Limb (tissue), 2 donors: ENCODE data around the gene CNNM3.

Source experiments
- DNase-seq, 2 donors: peaks; one replicate each; pipeline ENCODE4 v3.0.0-alpha.2; 2016; ENCODE audit errors: extremely low spot score in 2 of 2

CNNM3 gene

DNA sequence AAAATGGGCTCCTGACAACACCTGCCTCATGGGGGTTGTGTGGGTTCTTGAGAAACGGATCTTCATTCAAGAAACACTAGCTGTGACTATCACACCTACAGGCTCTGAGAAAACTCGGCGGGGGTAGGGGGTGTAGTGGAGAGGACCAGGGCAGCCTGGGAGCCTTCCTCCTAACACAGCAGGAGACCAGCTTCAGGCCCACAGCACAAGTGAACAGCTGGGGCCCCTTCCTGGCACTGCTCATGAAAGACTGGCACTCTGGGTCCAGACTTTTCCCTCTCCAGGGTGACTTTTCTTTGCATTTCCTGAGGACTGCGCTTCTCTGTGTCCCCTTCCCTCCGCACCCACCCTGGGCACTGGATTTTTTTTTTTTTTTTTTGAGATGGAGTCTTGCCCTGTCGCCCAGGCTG lies 61.0 kb downstream of the CNNM3 start:
- no peak for DNase-seq

DNA sequence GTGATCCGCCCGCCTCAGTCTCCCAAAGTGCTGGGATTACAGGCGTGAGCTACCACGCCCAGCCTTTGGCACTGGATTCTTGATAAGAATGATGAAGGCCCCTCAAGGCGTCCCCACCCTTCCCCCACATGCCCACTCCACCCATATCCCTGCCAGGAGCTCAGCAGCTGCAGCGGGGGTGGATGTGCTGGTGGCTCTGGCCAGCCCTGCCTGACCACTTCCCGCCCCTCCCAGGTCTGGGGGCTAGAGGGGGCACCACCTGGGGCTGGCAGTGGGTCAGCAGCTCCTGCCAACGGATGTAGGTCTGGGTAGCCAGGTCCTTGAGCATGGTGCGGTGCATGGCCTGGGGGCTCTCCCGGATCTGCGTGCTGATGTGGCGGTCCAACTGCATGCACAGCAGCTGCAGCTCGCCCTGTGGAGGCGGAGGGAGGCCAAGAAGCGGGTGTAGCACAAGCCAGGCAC lies 61.6 kb downstream of the CNNM3 start:
- no peak for DNase-seq

DNA sequence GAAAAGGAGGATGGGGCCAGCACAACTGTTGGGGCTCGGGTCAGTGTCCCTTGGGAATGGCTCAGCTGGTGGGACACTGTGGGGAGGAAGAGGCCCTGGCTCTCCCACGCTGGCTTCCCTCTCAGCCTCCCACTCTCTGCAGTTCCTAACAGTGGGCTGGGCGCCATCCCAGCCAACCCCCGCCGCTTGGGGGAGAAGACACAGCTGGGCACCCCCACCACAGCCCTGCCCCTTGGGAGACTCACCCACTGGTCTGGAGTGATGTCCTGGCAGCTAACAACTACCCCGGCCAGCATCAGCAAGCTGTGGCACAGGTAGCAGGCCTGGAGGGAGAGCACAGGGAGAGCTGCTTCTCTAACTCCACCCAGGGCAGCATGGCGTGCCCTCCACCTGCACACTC lies 62.1 kb downstream of the CNNM3 start:
- no peak for DNase-seq

DNA sequence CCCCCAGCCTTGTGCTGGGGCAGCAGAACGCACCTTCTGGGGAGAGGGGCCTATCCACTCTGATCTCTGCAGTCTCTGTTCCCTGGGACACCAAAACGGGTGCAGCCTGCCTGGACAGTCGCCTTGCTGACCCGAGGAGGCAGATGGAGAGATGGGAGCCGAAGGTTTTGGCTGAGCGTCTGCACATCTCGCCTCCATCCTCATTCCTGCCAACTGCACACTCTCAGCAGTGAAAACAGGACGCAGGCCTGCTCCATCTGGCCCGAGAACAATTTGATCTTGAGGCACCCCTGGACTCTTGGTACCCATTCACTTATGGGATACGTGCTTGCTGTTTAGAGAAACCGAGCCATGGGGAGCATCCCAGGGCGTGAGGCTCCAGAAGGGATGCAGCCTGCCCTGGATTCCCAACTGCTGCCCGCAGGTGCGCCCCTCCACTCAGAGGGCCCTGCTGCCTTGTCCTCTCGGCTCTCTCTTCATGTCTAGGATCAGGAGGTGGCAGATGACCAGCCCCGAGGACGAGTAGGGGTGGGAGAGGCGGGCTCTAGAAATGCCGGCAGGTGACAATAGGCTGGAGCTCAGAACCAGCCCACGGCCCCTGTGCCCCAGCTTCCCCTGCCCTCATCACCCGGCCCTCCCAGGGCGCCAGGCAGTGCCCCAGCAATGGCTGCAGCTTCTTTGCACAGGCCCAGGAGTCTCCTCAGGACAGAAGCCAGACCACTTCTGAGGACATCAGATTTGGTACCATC lies 62.9 kb downstream of the CNNM3 start:
- DNase-seq = no peak

DNA sequence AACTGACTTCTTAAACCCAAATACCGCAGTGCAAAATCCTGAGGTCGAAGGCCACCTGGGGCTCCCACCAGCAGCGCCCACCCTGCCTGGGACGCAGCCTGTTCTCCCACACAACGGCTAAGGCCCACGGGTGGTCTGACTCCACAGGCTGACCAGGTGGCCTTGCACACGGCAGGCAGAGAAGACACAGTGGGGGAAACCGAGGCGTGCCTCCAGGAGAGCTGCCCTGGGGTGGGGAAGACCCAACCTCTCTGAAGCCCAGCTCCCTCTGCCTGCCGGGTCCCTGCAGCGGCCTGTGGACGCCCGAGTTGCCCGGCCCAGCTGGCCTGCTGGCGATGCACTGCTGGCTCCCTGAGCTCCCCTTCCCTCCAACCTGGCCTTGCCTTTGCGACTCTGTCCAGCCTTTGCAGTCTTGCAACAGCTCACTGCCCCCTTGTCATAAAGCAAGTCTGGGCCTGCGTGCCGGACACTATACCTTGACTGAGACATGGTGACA lies 63.5 kb downstream of the CNNM3 start:
- DNase-seq = no peak

DNA sequence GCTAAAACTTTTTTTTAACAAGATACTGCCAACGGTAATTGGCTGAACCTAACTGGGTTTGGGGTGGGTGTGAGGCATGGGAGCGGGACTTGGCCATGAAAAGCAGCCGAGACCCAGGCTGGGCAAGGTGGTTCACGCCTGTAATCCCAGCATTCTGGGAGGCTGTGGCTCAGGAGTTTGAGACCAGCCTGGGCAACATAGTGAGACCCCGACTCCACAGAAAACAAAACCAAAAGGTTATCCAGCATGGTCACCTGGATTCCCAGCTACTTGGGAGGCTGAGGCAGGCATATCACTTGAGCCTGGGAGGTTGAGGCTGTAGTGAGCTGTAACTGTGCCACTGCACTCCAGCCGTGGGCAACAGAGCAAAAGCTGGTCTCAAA lies 64.8 kb downstream of the CNNM3 start:
- no peak for DNase-seq

DNA sequence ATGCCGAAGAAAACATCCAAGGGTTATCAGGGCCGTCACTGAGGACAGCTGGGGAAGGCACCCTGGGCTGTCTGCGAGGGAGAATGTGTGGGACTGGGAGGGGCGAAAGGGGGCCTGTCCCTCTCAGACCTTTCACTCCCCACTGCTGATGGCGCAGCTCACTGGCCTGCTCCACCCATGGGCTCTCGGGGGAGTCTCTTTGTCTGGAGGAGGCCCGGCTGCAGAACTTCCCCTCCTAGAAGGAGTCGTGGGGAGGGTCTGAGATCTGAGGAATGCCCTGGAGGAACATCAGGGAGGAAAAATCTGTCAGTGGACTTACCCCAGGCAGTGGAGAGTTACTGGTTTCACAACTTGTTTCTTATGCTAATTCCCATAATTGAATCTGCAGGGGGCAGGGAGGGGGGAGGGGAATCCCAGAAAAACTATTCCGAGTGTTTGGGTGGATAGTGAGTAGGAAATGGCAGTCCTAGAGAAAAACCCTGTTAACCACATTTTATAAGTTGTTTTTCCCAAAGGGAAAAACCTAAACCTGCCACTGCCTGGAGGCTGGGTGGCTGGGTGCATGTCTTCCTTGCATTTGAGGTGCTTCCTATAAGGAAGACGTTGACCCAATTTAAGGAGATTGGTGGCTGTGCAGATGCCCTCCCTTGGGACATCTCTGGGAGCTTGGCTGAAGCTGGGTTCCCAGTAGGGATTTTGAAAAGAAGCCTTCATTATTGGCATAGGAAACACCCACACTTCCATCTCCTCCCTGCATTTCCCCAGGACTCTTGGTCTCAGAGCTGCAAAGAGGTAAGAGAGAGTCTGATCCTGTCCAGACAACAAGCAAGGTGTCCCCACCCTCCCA lies 65.5 kb downstream of the CNNM3 start:
- DNase-seq = no peak

DNA sequence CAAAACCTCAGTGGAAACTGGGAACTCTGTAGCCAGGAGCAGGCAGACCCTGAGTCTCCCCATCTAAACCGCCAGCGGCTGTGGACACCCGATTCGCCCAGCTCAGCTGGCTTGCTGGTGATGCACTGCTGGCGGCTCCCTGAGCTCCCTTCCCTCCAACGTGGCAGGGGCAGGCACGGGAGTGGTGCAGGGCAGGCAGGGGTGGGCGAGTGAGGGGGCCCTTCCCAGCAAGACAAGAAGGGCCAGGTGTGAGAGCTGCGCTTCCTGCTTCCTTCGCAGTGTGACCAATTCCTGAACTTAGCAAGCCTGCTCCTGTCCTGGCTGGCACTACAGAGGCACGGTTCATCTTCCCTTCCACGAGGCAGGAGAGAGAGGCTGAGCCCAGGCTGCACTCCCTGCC lies 66.2 kb downstream of the CNNM3 start:
- no peak for DNase-seq

DNA sequence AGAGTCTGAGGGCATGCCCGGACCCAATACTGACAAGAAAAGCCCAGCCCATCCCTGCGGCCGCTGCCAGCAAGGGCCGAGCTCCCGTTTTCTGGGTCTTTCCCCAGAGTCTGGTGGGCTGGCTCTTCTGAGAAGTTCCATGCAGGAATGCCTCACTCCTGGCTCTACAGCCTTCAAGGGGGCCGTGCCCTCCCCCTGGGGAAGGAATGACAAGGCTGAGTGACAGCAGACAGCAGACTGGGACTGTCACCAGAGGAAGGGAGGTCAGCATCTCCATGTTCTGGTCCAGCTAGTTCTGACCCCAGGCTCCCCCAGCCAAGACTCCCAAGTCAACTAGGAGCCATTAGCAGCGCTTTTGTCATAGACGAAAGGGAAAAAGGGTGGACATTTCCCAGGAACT lies 66.8 kb downstream of the CNNM3 start:
- no peak for DNase-seq

DNA sequence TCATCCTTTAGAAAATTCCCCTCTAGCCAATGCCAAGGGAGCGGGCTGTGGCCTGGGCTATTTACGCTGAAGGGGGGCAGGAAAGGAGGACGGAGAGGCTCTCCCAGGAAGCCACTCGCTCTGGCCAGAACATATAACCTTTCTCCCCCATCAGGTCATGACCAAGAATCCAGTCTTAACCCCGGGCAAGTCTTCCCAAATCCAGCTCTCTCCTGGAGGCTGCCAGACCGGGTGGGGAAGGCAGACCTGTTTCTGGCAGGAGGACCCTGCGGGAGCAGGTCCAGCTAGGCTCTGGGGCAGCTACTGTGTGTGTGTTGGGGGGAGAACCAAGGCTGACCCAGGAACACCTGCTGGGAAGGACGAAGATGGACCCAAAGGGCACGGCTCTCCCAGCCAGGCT lies 67.2 kb downstream of the CNNM3 start:
- DNase-seq = no peak
